Osteocyte (in vitro differentiated cells): ENCODE measurements around the gene TSPY1. TPM values are rescaled to one million over a fixed set of nuclear protein-coding genes. Genes with fewer than 3 reads are reported as not detected.
"Not testable (repeated sequence)": the region's sequence is repeated elsewhere in the genome, so short reads cannot be mapped to it uniquely, and the experiment has no call there.

Experiments
- DNase-seq: peaks from one replicate; pipeline ENCODE4 v3.0.0; 2021; ENCODE audit warnings: mixed read lengths; ENCODE audit not compliant: unreplicated experiment; ENCODE audit errors: extremely low spot score
- H3K27ac Mint-ChIP-seq: one replicate; pipeline ENCODE4 v1.8.0; 2021; ENCODE audit warnings: mild to moderate bottlenecking, mixed read lengths; ENCODE audit not compliant: unreplicated experiment
- H3K27me3 Mint-ChIP-seq: one replicate; pipeline ENCODE4 v1.8.0; 2021; ENCODE audit warnings: mixed read lengths; ENCODE audit not compliant: unreplicated experiment
- H3K36me3 Mint-ChIP-seq: one replicate; pipeline ENCODE4 v1.8.0; 2021; ENCODE audit warnings: mixed read lengths; ENCODE audit not compliant: unreplicated experiment
- H3K4me1 Mint-ChIP-seq: one replicate; pipeline ENCODE4 v1.8.0; 2021; ENCODE audit warnings: mixed read lengths; ENCODE audit not compliant: unreplicated experiment
- H3K4me3 Mint-ChIP-seq: one replicate; pipeline ENCODE4 v1.8.0; 2021; ENCODE audit warnings: mild to moderate bottlenecking, moderate library complexity, mixed read lengths; ENCODE audit not compliant: unreplicated experiment
- H3K9me3 Mint-ChIP-seq: one replicate; pipeline ENCODE4 v1.8.0; 2021; ENCODE audit warnings: mixed read lengths; ENCODE audit not compliant: unreplicated experiment
- long read RNA-seq: library from polyadenylated mRNA; unstranded; transcript quantifications from one replicate; pipeline ENCODE4 v2.0.0, GENCODE V29; 2021
- total RNA-seq: library from RNA; stranded (reverse); gene quantifications from 2 replicates; pipeline ENCODE4 v1.2.1, GENCODE V29; 2021

Gene TSPY1, protein sequence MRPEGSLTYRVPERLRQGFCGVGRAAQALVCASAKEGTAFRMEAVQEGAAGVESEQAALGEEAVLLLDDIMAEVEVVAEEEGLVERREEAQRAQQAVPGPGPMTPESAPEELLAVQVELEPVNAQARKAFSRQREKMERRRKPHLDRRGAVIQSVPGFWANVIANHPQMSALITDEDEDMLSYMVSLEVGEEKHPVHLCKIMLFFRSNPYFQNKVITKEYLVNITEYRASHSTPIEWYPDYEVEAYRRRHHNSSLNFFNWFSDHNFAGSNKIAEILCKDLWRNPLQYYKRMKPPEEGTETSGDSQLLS
- total RNA-seq = not detected in 2 replicates
- long read RNA-seq = 0 reads

DNA sequence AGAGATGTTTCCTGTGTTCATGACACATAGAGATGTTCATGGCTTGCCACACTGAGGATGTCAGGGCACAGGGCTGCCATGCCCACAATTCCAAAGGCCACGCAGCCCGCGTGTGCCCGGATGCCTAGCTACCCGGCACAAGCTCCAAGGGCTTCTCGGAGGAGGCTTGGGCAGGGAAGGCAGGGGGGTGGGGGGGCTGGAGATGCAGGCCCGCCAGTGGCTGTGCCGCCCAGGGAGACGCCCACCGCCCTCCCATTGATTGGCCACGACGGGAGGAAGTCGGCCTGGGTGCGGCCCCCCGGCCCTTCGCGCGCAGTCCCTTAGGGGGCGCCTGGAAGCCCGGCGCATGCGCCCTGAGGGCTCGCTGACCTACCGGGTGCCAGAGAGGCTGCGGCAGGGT lies at the start of gene TSPY1:
Gene TSPY1 (plus strand): TSS at position 301 of the 400 bp plus-strand sequence. CDS start 46 bp downstream, at position 347.
- H3K4me3 Mint-ChIP-seq, H3K36me3 Mint-ChIP-seq, DNase-seq, H3K27ac Mint-ChIP-seq, H3K9me3 Mint-ChIP-seq, H3K4me1 Mint-ChIP-seq, H3K27me3 Mint-ChIP-seq: not testable (repeated sequence)

- not testable (repeated sequence) for H3K4me1 Mint-ChIP-seq, H3K9me3 Mint-ChIP-seq, H3K27me3 Mint-ChIP-seq, DNase-seq, H3K36me3 Mint-ChIP-seq, H3K27ac Mint-ChIP-seq, H3K4me3 Mint-ChIP-seq
Measured at GRCh38 chrY:9486967-9487366, 20.2 kb downstream of the TSPY1 start, which contains the start of gene TSPY9. TSPY9 (plus strand) TSS chrY:9487267; CDS start chrY:9487313, 46 bp downstream.

DNA sequence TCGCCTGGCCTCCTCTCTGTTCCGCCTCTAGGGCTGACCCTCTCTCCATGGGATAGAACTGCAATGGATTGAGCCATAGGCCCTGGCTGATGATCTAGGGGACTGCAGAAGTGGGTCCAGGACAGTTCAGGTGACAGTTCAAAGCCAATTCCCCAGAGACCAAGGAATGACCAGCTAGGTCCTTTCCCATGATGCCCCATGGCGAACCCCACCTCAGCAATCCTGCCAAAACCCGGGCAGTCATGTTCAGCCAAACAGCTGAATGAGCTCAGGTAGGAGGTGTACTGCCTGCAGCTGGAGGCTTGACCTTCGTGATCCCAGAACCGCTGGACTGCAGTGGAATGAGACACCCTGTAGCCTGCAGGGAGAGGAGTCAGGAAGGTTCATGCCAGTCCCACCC lies 37.6 kb downstream of the TSPY1 start:
- H3K36me3 Mint-ChIP-seq, H3K9me3 Mint-ChIP-seq, H3K27ac Mint-ChIP-seq, H3K4me3 Mint-ChIP-seq, H3K27me3 Mint-ChIP-seq, DNase-seq, H3K4me1 Mint-ChIP-seq: not testable (repeated sequence)

- not testable (repeated sequence) for H3K4me1 Mint-ChIP-seq, H3K4me3 Mint-ChIP-seq, H3K27ac Mint-ChIP-seq, H3K36me3 Mint-ChIP-seq, H3K27me3 Mint-ChIP-seq, H3K9me3 Mint-ChIP-seq, DNase-seq
Measured at GRCh38 chrY:9516287-9516686, 49.5 kb downstream of the TSPY1 start.

Other genes with a start within 250 kb of the TSPY1 start
- not detected in 2 replicates for gene TSPY4, start 129.5 kb upstream of the TSPY1 start, total RNA-seq
- not detected in 2 replicates for gene TSPY8, start 109.2 kb upstream of the TSPY1 start, total RNA-seq
- gene TSPY3, start 68.5 kb upstream of the TSPY1 start, total RNA-seq = not detected in 2 replicates
- gene TSPY9, start 20.3 kb downstream of the TSPY1 start, total RNA-seq = not detected in 2 replicates
- not detected in 2 replicates for gene TSPY10, start 60.9 kb downstream of the TSPY1 start, total RNA-seq